IMR-90 (cell line): Measurements from ENCODE around the gene NIPAL4. TPM values are rescaled to one million over a fixed set of nuclear protein-coding genes. Genes with fewer than 3 reads are reported as not detected.

Source experiments
- ATAC-seq: fragments of 200-7000 bp; cut with Tn5 transposase; 2 replicates; pipeline ENCODE4 v1.9.1; 2020; ENCODE audit warnings: low read depth, mild to moderate bottlenecking, moderate library complexity
- BruUV-seq: library from RNA; stranded (reverse); fragments of 400-500 nt; replicated peaks from 2 replicates; lab custom pipeline; 2021; lab: Mats Ljungman, UMichigan
- CTCF ChIA-PET: fragments of 300-600 bp; formaldehyde crosslinking; extraction: SDS; loops from one replicate; lab custom pipeline; 2021; ENCODE audit warnings: antibody characterized with exemption; lab: Yijun Ruan, JAX
- POLR2A ChIA-PET: fragments of 300-600 bp; sonication (Branson Sonifier 250); formaldehyde crosslinking; loops from one replicate; lab custom pipeline; 2022; ENCODE audit warnings: antibody characterized with exemption; ENCODE audit not compliant: unreplicated experiment; lab: Charles Lee
- DNase-seq: peaks from one replicate; pipeline ENCODE4 v3.0.0; 2013
- H2AFZ ChIP-seq: replicated peaks from 2 replicates; pipeline ENCODE3; 2013; ENCODE audit warnings: low read length, mild to moderate bottlenecking; ENCODE audit not compliant: poor library complexity
- H2AK5ac ChIP-seq: 2 replicates; pipeline ENCODE4 v1.6.1; 2013; ENCODE audit warnings: low read depth, low read length, inconsistent platforms
- H2AK9ac ChIP-seq: replicated peaks from 2 replicates; pipeline ENCODE3; 2013; ENCODE audit warnings: mild to moderate bottlenecking, low read depth, low read length, moderate library complexity; ENCODE audit not compliant: poor library complexity
- H2BK120ac ChIP-seq: 2 replicates; pipeline ENCODE4 v1.6.1; 2013; ENCODE audit warnings: low read depth, low read length, inconsistent platforms
- H2BK15ac ChIP-seq: 3 replicates; pipeline ENCODE4 v1.6.1; 2013; ENCODE audit warnings: low read depth, low read length, inconsistent platforms
- H2BK20ac ChIP-seq: 2 replicates; pipeline ENCODE4 v1.6.1; 2013; ENCODE audit warnings: low read depth, mild to moderate bottlenecking, inconsistent platforms, low read length, moderate library complexity
- H2BK5ac ChIP-seq: 2 replicates; pipeline ENCODE4 v1.6.1; 2013; ENCODE audit warnings: mild to moderate bottlenecking, low read depth, low read length, inconsistent platforms; ENCODE audit not compliant: poor library complexity, severe bottlenecking
- H3K14ac ChIP-seq: replicated peaks from 2 replicates; pipeline ENCODE4 v1.6.1; 2013; ENCODE audit warnings: low read depth, low read length, inconsistent platforms
- H3K18ac ChIP-seq: 2 replicates; pipeline ENCODE4 v1.6.1; 2013; ENCODE audit warnings: low read depth, low read length, control low read depth
- H3K23ac ChIP-seq: 2 replicates; pipeline ENCODE4 v1.6.1; 2013; ENCODE audit warnings: low read depth, low read length, inconsistent platforms
- H3K27ac ChIP-seq: 2 replicates; pipeline ENCODE4 v1.5.1; 2013; ENCODE audit warnings: mild to moderate bottlenecking, control low read depth, low read length; ENCODE audit not compliant: insufficient read depth
- H3K27me3 ChIP-seq: 2 replicates; pipeline ENCODE4 v1.6.1; 2013; ENCODE audit warnings: low read length; ENCODE audit not compliant: control insufficient read depth, insufficient read depth
- H3K36me3 ChIP-seq: 2 replicates; pipeline ENCODE4 v1.6.1; 2013; ENCODE audit warnings: low read length, mixed read lengths; ENCODE audit not compliant: control insufficient read depth, insufficient read depth
- H3K4ac ChIP-seq: 2 replicates; pipeline ENCODE4 v1.6.1; 2013; ENCODE audit warnings: low read depth, low read length, inconsistent platforms
- H3K4me1 ChIP-seq: 2 replicates; pipeline ENCODE4 v1.6.1; 2013; ENCODE audit warnings: low read length, mixed read lengths; ENCODE audit not compliant: control insufficient read depth, insufficient read depth
- H3K4me2 ChIP-seq: 2 replicates; pipeline ENCODE4 v1.6.1; 2013; ENCODE audit warnings: low read depth, mild to moderate bottlenecking, control low read depth, low read length, moderate library complexity
- H3K4me3 ChIP-seq: 2 replicates; pipeline ENCODE4 v1.5.1; 2013; ENCODE audit warnings: low read depth, mild to moderate bottlenecking, control low read depth, low read length, moderate library complexity; ENCODE audit not compliant: insufficient read depth
- H3K56ac ChIP-seq: 2 replicates; pipeline ENCODE4 v1.6.1; 2013; ENCODE audit warnings: low read length, inconsistent platforms; ENCODE audit not compliant: insufficient read depth; ENCODE audit errors: extremely low read depth
- H3K79me1 ChIP-seq, 2 experiments: 2 replicates each; pipeline ENCODE4 v1.6.1; 2013; ENCODE audit warnings: low read length in 2 of 2, inconsistent platforms in 1 of 2, low read depth in 1 of 2
- H3K9ac ChIP-seq: 2 replicates; pipeline ENCODE4 v1.6.1; 2013; ENCODE audit warnings: low read depth, low read length, control low read depth
- H3K9me1 ChIP-seq: 2 replicates; pipeline ENCODE4 v1.6.1; 2013; ENCODE audit warnings: low read length, inconsistent platforms; ENCODE audit not compliant: insufficient read depth
- H3K9me3 ChIP-seq: 2 replicates; pipeline ENCODE4 v1.6.1; 2013; ENCODE audit warnings: low read length; ENCODE audit not compliant: control insufficient read depth, insufficient read depth
- H4K20me1 ChIP-seq: 2 replicates; pipeline ENCODE4 v1.6.1; 2013; ENCODE audit warnings: low read length, inconsistent platforms; ENCODE audit not compliant: insufficient read depth
- H4K5ac ChIP-seq: 2 replicates; pipeline ENCODE4 v1.6.1; 2013; ENCODE audit warnings: mild to moderate bottlenecking, low read depth, low read length, control low read depth
- H4K8ac ChIP-seq, 2 experiments: 2 replicates each; pipeline ENCODE4 v1.6.1; 2013; ENCODE audit warnings: low read depth in 2 of 2, low read length in 2 of 2, control low read depth in 1 of 2, inconsistent platforms in 1 of 2
- H4K91ac ChIP-seq: 2 replicates; pipeline ENCODE4 v1.6.1; 2013; ENCODE audit warnings: low read depth, low read length, inconsistent platforms; ENCODE audit not compliant: insufficient read depth
- CEBPB ChIP-seq: IDR thresholded peaks from 2 replicates; pipeline ENCODE4 v1.6.1; 2012; ENCODE audit warnings: low read depth, low read length, improper control_type of control experiment
- CHD1 ChIP-seq: IDR thresholded peaks from 2 replicates; pipeline ENCODE4 v1.6.1; 2012; ENCODE audit warnings: low read depth, low read length, improper control_type of control experiment
- FOS ChIP-seq: fragments of 150-350 bp; IDR thresholded peaks from 2 replicates; pipeline ENCODE4 v1.6.1; 2016; ENCODE audit warnings: low read depth, low read length
- MAZ ChIP-seq: IDR thresholded peaks from 2 replicates; pipeline ENCODE4 v1.6.1; 2012; ENCODE audit warnings: low read depth, mild to moderate bottlenecking, low read length, improper control_type of control experiment, moderate library complexity, borderline replicate concordance
- RAD21 ChIP-seq: IDR thresholded peaks from 2 replicates; pipeline ENCODE4 v1.6.1; 2012; ENCODE audit warnings: low read length, improper control_type of control experiment
- WGBS, 2 experiments: methylation state at CpG; one replicate each; pipeline versions ENCODE4 v1.1.5 to v1.1.7; 2013; ENCODE audit warnings: missing lambda C conversion rate in 2 of 2; ENCODE audit not compliant: insufficient read length in 1 of 2; ENCODE audit errors: extremely low coverage in 2 of 2; 5-methylcytosine and 5-hydroxymethylcytosine counted together
- dilution Hi-C: fragments of 300-500 bp; cut with HindIII; formaldehyde crosslinking; loops from one replicate; pipeline ENCODE4 v1.14.3; 2018; ENCODE audit warnings: low sequenced_read_pairs; ENCODE audit not compliant: unreplicated experiment
- in situ Hi-C: fragments of 300-500 bp; cut with MboI; formaldehyde crosslinking; loops from 3 replicates; pipeline ENCODE4 v1.14.3; 2019; ENCODE audit warnings: low sequenced_read_pairs, inconsistent platforms, mixed read lengths
- intact Hi-C: fragments of 100-400 bp; cut with micrococcal nuclease; formaldehyde crosslinking; loops from 2 replicates; pipeline ENCODE4 v1.10.0; 2022
- polyA plus RNA-seq, 3 experiments: library from polyadenylated mRNA; depleted of rRNA; stranded (reverse); fragments of >200 nt; gene quantifications; 2 replicates each; pipeline ENCODE4 v1.2.3, GENCODE V29; 2012; ENCODE audit warnings: low replicate concordance in 1 of 3
- total RNA-seq: library from RNA; depleted of rRNA; stranded (reverse); fragments of >200 nt; gene quantifications from 2 replicates; pipeline ENCODE4 v1.2.3, GENCODE V29; 2012
- TF ChIP-seq, protein P1 (sequence below): conservative IDR thresholded peaks from 2 replicates; pipeline ENCODE4 v1.5.1; 2012; ENCODE audit warnings: mild to moderate bottlenecking, low read depth, low read length, improper control_type of control experiment
- TF ChIP-seq, protein P2 (sequence below): fragments of 150-350 bp; IDR thresholded peaks from 2 replicates; pipeline ENCODE4 v1.6.1; 2016; ENCODE audit warnings: low read depth, mild to moderate bottlenecking, low read length, moderate library complexity, borderline replicate concordance

Gene NIPAL4
- total and polyA plus RNA-seq, 2 of the 4 experiments (the other 2 are of a cell fraction): 0.18 to 0.39 TPM

DNA sequence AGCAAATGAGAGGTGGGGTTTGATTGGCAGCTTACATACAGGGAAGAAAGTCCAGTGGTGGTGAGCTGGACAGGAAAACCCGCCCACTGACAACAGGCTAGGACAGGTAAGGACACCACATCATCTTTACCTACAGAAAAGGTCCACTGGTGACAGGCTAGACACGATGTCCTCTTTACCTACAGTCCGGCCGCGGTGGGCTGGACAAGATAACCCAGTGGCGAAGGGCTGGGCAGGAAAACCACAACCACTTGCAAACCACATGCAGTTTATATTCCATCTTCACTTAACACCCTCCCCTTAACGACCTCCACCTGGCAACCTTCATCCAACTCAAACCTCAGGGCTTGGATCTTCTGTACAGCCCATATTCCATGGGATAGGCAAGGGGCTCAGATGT lies 5.0 kb upstream of the NIPAL4 start:
- no peaks in the 10 kb centered on the region for H3K36me3 ChIP-seq
- peaks cover 5% of the 10 kb centered on the region; the same call in 1 of the 2 replicates for H3K27me3 ChIP-seq
- no peak overlapping the region for H2AK5ac ChIP-seq
- H3K79me1 ChIP-seq: no peaks in the 10 kb centered on the region
- no peaks in the 10 kb centered on the region for H3K9me3 ChIP-seq
- H3K4ac ChIP-seq: no peak overlapping the region
- TF ChIP-seq, protein P1, sequence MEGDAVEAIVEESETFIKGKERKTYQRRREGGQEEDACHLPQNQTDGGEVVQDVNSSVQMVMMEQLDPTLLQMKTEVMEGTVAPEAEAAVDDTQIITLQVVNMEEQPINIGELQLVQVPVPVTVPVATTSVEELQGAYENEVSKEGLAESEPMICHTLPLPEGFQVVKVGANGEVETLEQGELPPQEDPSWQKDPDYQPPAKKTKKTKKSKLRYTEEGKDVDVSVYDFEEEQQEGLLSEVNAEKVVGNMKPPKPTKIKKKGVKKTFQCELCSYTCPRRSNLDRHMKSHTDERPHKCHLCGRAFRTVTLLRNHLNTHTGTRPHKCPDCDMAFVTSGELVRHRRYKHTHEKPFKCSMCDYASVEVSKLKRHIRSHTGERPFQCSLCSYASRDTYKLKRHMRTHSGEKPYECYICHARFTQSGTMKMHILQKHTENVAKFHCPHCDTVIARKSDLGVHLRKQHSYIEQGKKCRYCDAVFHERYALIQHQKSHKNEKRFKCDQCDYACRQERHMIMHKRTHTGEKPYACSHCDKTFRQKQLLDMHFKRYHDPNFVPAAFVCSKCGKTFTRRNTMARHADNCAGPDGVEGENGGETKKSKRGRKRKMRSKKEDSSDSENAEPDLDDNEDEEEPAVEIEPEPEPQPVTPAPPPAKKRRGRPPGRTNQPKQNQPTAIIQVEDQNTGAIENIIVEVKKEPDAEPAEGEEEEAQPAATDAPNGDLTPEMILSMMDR: no peak
- TF ChIP-seq CHD1 (no peak), RAD21 (no peak), FOS (no peak), MAZ (no peak), CEBPB (no peak)
- TF ChIP-seq, protein P2, sequence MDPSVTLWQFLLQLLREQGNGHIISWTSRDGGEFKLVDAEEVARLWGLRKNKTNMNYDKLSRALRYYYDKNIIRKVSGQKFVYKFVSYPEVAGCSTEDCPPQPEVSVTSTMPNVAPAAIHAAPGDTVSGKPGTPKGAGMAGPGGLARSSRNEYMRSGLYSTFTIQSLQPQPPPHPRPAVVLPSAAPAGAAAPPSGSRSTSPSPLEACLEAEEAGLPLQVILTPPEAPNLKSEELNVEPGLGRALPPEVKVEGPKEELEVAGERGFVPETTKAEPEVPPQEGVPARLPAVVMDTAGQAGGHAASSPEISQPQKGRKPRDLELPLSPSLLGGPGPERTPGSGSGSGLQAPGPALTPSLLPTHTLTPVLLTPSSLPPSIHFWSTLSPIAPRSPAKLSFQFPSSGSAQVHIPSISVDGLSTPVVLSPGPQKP: no peak
- no peak overlapping the region for H4K8ac ChIP-seq
- DNase-seq: no peak
- ChIA-PET POLR2A (no interaction called here), CTCF (no interaction called here)
- H2AK9ac ChIP-seq: no peak overlapping the region
- no peak overlapping the region for H2BK5ac ChIP-seq
- no peak overlapping the region for H3K4me3 ChIP-seq
- no peak overlapping the region for H3K56ac ChIP-seq
- ATAC-seq: no peak
- no peak overlapping the region for H2BK20ac ChIP-seq
- H2BK15ac ChIP-seq: no peak overlapping the region
- dilution Hi-C loops (no loop called here), in situ Hi-C loops (no loop called here), intact Hi-C loops (no loop called here)
- 96% methylated on average over 4 of the region's 7 CpGs; no CpG with 5 or more reads in 1 of the 2 experiments for WGBS, 2 experiments
- H4K20me1 ChIP-seq: no peaks in the 10 kb centered on the region
- H4K91ac ChIP-seq: no peak overlapping the region
- no peak overlapping the region for H3K18ac ChIP-seq
- no peaks in the 10 kb centered on the region for H3K9me1 ChIP-seq
- no peak overlapping the region for H2BK120ac ChIP-seq
- BruUV-seq: no TSS peak
- H3K14ac ChIP-seq: no peak overlapping the region
- no peak overlapping the region for H4K5ac ChIP-seq
- no peak overlapping the region for H3K27ac ChIP-seq
- no peak overlapping the region for H3K4me2 ChIP-seq
- H3K9ac ChIP-seq: no peak overlapping the region
- H3K23ac ChIP-seq: no peak overlapping the region
- H2AFZ ChIP-seq: no peak overlapping the region
- no peaks in the 10 kb centered on the region for H3K4me1 ChIP-seq
